Fibroblast of lung (primary cell): ENCODE data around the gene MAPKAPK3.

Source experiments
- EZH2 ChIP-seq: IDR thresholded peaks from 2 replicates; pipeline ENCODE4 v1.5.1; 2012; ENCODE audit warnings: low read length, control low read depth, mild to moderate bottlenecking; ENCODE audit errors: missing control alignments
- TF ChIP-seq, protein P1 (sequence below), 2 donors: IDR thresholded peaks in 1 of 2; conservative IDR thresholded peaks in 1 of 2; 1 replicate in 1 of 2; 2 replicates in 1 of 2; pipeline ENCODE4 v1.5.1; 2011 to 2012; ENCODE audit warnings: low read length in 2 of 2, control low read depth in 1 of 2, inconsistent platforms in 1 of 2, low read depth in 1 of 2, mild to moderate bottlenecking in 1 of 2

DNA sequence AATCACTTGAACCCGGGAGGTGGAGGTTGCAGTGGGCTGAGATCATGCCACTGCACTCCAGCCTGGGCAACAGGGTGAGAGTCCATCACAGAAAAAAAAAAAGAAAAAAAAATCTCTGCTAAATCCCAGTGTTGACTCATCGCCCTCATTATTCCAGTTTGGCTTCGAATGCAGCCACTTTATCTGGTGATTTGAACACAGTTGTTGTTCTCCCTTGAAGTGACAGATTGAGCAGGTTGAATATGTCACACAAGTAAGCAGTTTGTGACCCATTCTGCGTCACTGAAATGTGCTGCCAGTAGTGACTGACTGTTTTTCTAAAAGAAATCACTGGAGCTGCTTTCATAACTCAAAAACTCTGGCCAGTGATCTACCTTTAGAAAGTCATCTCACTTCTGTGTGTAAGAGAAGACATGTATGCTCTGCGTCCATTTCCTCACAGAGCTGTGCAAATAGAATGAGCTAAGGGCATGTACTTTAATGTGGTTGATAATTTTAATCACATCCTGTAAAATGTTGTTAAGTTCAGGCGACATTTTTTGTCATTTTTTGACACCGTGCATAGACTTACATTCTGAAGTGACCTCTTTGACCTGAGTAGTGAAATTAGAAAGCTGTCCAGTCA lies 70.3 kb downstream of the MAPKAPK3 start:
- TF ChIP-seq, protein P1, sequence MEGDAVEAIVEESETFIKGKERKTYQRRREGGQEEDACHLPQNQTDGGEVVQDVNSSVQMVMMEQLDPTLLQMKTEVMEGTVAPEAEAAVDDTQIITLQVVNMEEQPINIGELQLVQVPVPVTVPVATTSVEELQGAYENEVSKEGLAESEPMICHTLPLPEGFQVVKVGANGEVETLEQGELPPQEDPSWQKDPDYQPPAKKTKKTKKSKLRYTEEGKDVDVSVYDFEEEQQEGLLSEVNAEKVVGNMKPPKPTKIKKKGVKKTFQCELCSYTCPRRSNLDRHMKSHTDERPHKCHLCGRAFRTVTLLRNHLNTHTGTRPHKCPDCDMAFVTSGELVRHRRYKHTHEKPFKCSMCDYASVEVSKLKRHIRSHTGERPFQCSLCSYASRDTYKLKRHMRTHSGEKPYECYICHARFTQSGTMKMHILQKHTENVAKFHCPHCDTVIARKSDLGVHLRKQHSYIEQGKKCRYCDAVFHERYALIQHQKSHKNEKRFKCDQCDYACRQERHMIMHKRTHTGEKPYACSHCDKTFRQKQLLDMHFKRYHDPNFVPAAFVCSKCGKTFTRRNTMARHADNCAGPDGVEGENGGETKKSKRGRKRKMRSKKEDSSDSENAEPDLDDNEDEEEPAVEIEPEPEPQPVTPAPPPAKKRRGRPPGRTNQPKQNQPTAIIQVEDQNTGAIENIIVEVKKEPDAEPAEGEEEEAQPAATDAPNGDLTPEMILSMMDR (conservative IDR thresholded peaks at IDR 0.05 in 1 of 2, IDR thresholded peaks at IDR 0.05 in 1 of 2; ENCODE audit: low read depth in 1 of 2, low read length in 2 of 2) = no peak
- TF ChIP-seq EZH2 = no peak
